ENCODE measurements around the gene PRRC2B.
A peak's percentile ranks its signal among the peaks of the same experiment; 100 is the strongest.

PRRC2B gene

DNA sequence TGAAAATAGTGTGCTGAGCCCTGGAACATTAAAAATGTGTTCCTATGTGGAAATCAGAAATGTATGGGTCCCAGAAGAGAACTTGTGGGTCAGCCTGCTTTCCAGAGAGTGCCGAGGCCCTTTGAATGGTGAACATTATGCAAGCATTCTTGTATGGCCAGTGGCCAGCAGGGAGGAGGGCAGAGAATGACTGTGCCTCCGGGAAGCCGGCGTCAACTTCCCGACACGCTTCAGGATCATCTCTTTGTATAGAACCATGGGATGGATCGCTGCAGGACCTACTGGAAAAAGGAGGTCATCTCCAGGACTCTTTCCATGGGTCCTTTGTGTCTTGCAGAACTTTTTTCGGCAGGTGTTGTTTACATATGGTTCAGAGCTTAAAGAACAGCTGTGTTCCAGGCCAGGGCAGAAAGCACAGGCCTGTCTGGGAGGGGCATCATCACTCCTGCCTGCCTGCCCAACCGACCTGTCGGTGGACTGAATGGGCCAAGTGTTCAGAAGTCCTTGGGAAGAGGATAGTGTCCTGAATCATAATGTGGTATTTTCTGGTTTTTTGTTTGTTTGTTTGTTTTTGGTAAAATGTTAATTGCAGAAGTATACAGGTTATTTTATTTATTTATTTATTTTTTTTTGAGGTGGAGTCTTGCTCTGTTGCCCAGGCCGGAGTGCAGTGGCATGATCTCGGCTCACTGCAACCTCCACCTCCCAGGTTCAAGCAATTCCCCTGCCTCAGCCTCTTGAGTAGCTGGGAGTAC is 9.0 kb downstream of the PRRC2B start:
- Histone ChIP-seq H3K27ac (ENCODE audit: low read length) (peak overlapping the region; percentile 79), H3K27me3 (ENCODE audit: low read depth, low read length) (no peaks in the 10 kb centered on the region), H3K36me3 (ENCODE audit: control insufficient read depth in 1 of 2, insufficient read depth in 2 of 2, low read length in 2 of 2) (peaks cover 0 to 4% of the 10 kb centered on the region in 2 donors), H3K4me1 (ENCODE audit: control insufficient read depth in 1 of 2, insufficient read depth in 2 of 2, low read length in 2 of 2) (peaks cover 48 to 63% of the 10 kb centered on the region in 2 donors), H3K9me3 (ENCODE audit: control insufficient read depth in 1 of 2, low read length in 2 of 2) (no peaks in the 10 kb centered on the region), H3K4me3 (ENCODE audit: low read depth in 1 of 2, low read length in 2 of 2) (peak overlapping the region in 1 of 2 donors; percentile 39)

DNA sequence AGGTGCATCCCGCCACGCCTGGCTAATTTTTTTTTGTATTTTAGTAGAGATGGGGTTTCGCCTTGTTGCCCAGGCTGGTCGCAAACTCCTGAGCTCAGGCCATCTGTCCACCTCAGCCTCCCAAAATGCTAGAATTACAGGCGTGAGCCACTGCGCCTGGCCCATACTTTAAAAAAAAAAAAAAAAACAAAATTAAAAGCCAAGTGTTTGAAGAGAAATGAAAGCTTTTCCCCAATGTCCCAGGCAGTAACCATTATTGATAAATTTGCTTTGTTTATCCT is 9.5 kb downstream of the PRRC2B start:
- Histone ChIP-seq H3K4me1 (ENCODE audit: control insufficient read depth in 1 of 2, insufficient read depth in 2 of 2, low read length in 2 of 2) (peaks cover 48 to 63% of the 10 kb centered on the region in 2 donors), H3K4me3 (ENCODE audit: low read depth in 1 of 2, low read length in 2 of 2) (no peak overlapping the region), H3K27ac (ENCODE audit: low read length) (peak overlapping the region; percentile 6), H3K9me3 (ENCODE audit: control insufficient read depth in 1 of 2, low read length in 2 of 2) (no peaks in the 10 kb centered on the region), H3K27me3 (ENCODE audit: low read depth, low read length) (no peaks in the 10 kb centered on the region), H3K36me3 (ENCODE audit: control insufficient read depth in 1 of 2, insufficient read depth in 2 of 2, low read length in 2 of 2) (peaks cover 0 to 4% of the 10 kb centered on the region in 2 donors)

DNA sequence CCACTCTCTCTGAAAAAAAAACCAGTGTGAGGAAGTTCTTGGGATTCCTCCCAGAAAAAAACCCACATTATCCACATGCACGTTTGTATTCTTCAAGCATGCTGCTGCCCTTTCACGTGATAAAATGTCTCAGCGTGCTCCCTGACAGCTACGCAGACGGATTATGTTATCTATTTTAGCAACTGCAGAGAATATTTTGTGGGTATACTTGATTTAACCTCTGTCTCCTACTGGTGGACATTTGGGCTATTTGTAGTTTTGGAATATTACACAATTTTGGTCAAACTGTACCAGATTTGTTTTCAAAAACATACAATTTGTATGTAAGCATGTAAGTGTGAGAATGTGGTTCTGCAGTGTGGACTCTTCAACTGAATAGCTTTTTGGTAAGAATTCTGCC is 10.7 kb downstream of the PRRC2B start:
- no peaks in the 10 kb centered on the region for H3K27me3 ChIP-seq (ENCODE audit: low read depth, low read length)
- peak overlapping the region; percentile 83 for H3K27ac ChIP-seq (ENCODE audit: low read length)
- H3K36me3 ChIP-seq (ENCODE audit: control insufficient read depth in 1 of 2, insufficient read depth in 2 of 2, low read length in 2 of 2) = peaks cover 0 to 4% of the 10 kb centered on the region in 2 donors
- H3K4me1 ChIP-seq (ENCODE audit: control insufficient read depth in 1 of 2, insufficient read depth in 2 of 2, low read length in 2 of 2) = peaks cover 47 to 67% of the 10 kb centered on the region in 2 donors
- H3K9me3 ChIP-seq (ENCODE audit: control insufficient read depth in 1 of 2, low read length in 2 of 2) = no peaks in the 10 kb centered on the region
- no peak overlapping the region for H3K4me3 ChIP-seq (ENCODE audit: low read depth in 1 of 2, low read length in 2 of 2)

DNA sequence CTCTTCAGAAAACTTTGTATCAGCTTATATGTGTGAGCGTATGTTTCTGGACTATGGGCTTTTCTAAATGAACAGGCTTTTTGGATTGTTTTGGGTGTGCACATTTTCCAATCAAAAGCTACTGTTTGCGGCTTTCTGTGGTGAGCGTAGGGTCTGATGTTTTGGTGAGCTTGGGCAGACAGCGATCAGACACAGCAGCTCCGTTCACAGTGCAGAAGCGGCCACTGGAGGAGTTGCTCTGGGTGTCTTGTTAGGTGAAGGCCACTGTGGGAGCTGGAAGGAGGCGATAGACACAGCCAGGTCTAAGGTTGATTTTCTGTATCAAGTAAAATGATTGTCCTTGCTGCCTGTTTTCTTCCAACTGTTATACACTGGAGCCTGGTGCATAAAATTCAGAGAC is 11.1 kb downstream of the PRRC2B start:
- Histone ChIP-seq H3K27ac (ENCODE audit: low read length) (peak overlapping the region; percentile 83), H3K9me3 (ENCODE audit: control insufficient read depth in 1 of 2, low read length in 2 of 2) (no peaks in the 10 kb centered on the region), H3K4me1 (ENCODE audit: control insufficient read depth in 1 of 2, insufficient read depth in 2 of 2, low read length in 2 of 2) (peaks cover 51 to 71% of the 10 kb centered on the region in 2 donors), H3K27me3 (ENCODE audit: low read depth, low read length) (no peaks in the 10 kb centered on the region), H3K4me3 (ENCODE audit: low read depth in 1 of 2, low read length in 2 of 2) (peak overlapping the region; percentile 0 to 44), H3K36me3 (ENCODE audit: control insufficient read depth in 1 of 2, insufficient read depth in 2 of 2, low read length in 2 of 2) (peaks cover 0 to 4% of the 10 kb centered on the region in 2 donors)

DNA sequence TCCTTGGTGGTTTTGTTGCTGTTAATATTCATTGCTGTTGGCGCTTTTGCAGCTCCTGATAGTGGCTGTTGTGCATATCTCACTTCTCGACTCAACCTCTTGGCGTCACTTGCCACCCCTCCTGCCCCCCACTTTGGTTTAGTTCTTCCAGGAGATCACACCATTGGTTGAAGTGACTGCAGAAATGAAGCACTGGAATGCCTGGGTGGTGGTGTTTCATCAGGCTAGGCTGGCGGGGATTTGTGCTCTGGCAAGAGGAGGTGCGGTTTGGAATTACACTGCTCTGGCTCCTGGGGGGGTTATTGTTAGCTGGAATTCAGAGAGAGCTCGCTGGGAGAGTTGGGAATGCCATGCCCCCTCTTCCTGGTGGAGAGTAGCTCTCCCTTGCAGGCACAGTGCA is 11.5 kb downstream of the PRRC2B start:
- H3K36me3 ChIP-seq (ENCODE audit: control insufficient read depth in 1 of 2, insufficient read depth in 2 of 2, low read length in 2 of 2) = peaks cover 0 to 4% of the 10 kb centered on the region in 2 donors
- peaks cover 51 to 75% of the 10 kb centered on the region in 2 donors for H3K4me1 ChIP-seq (ENCODE audit: control insufficient read depth in 1 of 2, insufficient read depth in 2 of 2, low read length in 2 of 2)
- peak overlapping the region; percentile 0 to 44 for H3K4me3 ChIP-seq (ENCODE audit: low read depth in 1 of 2, low read length in 2 of 2)
- H3K9me3 ChIP-seq (ENCODE audit: control insufficient read depth in 1 of 2, low read length in 2 of 2) = no peaks in the 10 kb centered on the region
- H3K27ac ChIP-seq (ENCODE audit: low read length) = peak overlapping the region; percentile 48
- no peaks in the 10 kb centered on the region for H3K27me3 ChIP-seq (ENCODE audit: low read depth, low read length)

DNA sequence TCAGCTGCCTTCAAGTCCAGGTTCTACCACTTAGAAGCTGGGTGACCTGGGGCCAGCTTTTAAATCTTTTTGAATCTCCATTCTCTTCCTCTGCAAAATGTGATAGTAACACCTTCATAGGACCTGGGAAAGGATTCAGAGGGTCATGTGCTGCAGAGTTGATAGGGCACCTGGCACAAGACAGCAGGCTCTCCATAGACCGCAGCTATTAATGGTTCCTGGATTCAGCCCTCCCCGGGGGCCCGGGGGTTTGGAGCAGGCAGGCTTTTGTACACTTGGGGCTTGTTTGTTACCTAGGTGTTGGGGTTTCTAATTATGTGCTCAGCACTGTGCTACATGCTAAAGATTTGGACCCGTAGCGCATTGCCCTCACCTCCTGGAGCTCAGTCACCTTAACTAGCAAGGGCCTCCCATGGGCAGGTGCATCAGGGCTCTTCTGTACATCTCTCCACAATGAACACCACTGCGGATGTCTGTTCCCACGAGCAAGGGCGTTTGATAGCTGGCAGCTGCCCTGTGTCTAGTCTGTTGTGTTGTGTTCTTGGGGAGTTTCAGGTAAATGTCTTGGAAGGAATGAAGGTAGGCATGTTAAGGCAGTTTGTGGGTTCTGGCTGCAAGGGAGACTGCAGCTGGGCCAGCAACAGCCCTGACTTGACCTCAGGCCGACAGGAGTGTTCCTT is 12.1 kb downstream of the PRRC2B start:
- Histone ChIP-seq H3K27me3 (ENCODE audit: low read depth, low read length) (no peaks in the 10 kb centered on the region), H3K27ac (ENCODE audit: low read length) (peak overlapping the region; percentile 48), H3K36me3 (ENCODE audit: control insufficient read depth in 1 of 2, insufficient read depth in 2 of 2, low read length in 2 of 2) (peaks cover 0 to 4% of the 10 kb centered on the region in 2 donors), H3K4me1 (ENCODE audit: control insufficient read depth in 1 of 2, insufficient read depth in 2 of 2, low read length in 2 of 2) (peaks cover 51 to 81% of the 10 kb centered on the region in 2 donors), H3K4me3 (ENCODE audit: low read depth in 1 of 2, low read length in 2 of 2) (peak overlapping the region; percentile 44 to 49), H3K9me3 (ENCODE audit: control insufficient read depth in 1 of 2, low read length in 2 of 2) (no peaks in the 10 kb centered on the region)

DNA sequence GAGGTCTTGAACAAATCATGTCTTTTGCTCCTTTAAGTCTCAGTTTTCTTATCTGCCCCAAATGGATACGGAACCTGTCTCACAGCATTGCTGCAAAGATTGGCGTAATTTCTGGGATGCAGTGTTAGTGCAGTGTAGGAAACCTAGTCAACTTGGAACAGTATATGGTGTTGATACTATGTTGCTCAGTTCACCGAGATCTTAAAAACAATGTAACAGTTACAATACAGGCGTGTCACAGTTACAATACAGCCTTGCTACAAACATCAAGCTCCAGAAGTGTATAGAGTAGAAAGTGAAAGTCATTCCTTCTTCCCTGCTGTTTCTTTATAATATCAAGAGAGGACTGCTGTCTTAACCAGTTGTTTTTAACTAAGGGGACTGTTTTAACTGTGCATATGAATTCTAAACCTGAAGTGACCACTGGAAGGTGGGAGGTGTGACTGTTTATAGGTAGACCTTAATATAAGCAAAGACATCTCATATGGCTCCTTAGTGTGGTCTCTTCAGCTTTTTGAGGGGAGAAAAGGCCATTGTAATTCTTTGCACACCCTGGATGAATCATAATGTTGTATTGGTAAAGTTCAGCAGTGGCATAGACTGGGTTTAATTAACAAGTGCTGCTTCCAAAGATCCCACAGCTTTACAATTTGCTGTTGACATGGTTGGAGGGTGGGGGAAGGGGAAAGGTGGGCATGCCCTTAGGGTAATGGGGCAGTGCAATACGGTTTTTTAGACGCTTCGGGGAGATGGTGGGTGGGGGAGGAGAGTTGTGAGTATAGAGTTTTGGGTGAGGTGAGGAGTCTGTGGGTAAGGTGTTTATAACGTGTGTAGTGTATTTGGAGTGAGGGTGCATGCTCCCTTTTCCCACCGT is 12.9 kb downstream of the PRRC2B start:
- Histone ChIP-seq H3K4me1 (ENCODE audit: control insufficient read depth in 1 of 2, insufficient read depth in 2 of 2, low read length in 2 of 2) (peaks cover 51 to 83% of the 10 kb centered on the region in 2 donors), H3K36me3 (ENCODE audit: control insufficient read depth in 1 of 2, insufficient read depth in 2 of 2, low read length in 2 of 2) (peaks cover 0 to 4% of the 10 kb centered on the region in 2 donors), H3K9me3 (ENCODE audit: control insufficient read depth in 1 of 2, low read length in 2 of 2) (no peaks in the 10 kb centered on the region), H3K27ac (ENCODE audit: low read length) (peak overlapping the region; percentile 48), H3K4me3 (ENCODE audit: low read depth in 1 of 2, low read length in 2 of 2) (peak overlapping the region; percentile 49 to 50), H3K27me3 (ENCODE audit: low read depth, low read length) (no peaks in the 10 kb centered on the region)

DNA sequence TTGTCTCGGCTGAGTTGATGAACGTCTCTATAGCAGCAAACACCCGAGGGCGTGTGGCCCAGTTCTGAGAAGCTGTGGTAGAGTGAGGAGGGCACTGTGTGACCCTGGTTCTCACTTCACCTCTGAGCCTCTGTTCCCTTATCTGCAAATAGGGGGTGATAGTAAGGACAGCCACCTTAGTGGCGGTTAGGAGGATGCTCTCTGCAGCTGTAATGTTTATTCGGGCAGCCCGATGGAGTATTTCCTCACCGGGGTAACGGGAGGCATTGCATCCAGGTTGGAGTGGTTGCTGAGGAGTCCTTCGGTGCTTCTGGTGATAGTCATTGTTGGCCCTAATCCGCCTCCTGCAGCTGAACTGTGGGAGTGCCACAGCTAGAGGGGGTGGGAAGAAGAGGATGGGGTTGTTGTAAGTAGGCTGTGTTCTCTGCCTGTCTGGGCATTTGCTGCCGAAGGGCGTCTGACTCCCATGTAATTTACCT is 13.9 kb downstream of the PRRC2B start:
- Histone ChIP-seq H3K4me3 (ENCODE audit: low read depth in 1 of 2, low read length in 2 of 2) (peak overlapping the region; percentile 49 to 50), H3K27ac (ENCODE audit: low read length) (peak overlapping the region; percentile 48), H3K27me3 (ENCODE audit: low read depth, low read length) (no peaks in the 10 kb centered on the region), H3K9me3 (ENCODE audit: control insufficient read depth in 1 of 2, low read length in 2 of 2) (no peaks in the 10 kb centered on the region), H3K36me3 (ENCODE audit: control insufficient read depth in 1 of 2, insufficient read depth in 2 of 2, low read length in 2 of 2) (no peaks in the 10 kb centered on the region), H3K4me1 (ENCODE audit: control insufficient read depth in 1 of 2, insufficient read depth in 2 of 2, low read length in 2 of 2) (peaks cover 46 to 87% of the 10 kb centered on the region in 2 donors)

DNA sequence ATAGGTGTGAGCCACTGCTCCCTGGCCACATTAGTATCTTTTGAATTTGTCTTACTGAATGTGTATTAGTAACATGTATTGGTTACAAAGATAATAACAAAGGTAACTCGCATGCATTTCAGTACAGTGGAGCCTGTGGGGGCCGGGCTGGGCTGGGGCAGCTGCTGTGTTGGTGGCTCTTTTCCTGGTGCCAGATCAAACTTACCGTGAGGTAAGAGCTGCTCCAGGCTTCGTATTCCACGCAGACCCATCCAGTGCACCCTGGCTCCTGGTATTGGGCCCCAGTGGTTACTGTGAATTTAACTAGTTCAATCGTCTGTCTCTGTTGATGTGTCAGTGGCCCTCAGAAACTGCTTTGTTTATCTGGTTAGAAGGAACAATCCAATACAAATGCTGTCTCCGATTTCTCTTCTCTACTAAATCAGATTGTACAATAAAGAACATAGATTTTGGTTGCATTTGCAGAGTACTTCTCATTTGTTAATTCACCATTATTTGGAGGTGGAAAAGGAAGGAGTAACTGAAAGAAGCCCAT is 15.6 kb downstream of the PRRC2B start:
- Histone ChIP-seq H3K9me3 (ENCODE audit: control insufficient read depth in 1 of 2, low read length in 2 of 2) (no peaks in the 10 kb centered on the region), H3K4me3 (ENCODE audit: low read depth in 1 of 2, low read length in 2 of 2) (no peak overlapping the region), H3K27ac (ENCODE audit: low read length) (no peak overlapping the region), H3K36me3 (ENCODE audit: control insufficient read depth in 1 of 2, insufficient read depth in 2 of 2, low read length in 2 of 2) (no peaks in the 10 kb centered on the region), H3K27me3 (ENCODE audit: low read depth, low read length) (no peaks in the 10 kb centered on the region), H3K4me1 (ENCODE audit: control insufficient read depth in 1 of 2, insufficient read depth in 2 of 2, low read length in 2 of 2) (peaks cover 44 to 89% of the 10 kb centered on the region in 2 donors)

DNA sequence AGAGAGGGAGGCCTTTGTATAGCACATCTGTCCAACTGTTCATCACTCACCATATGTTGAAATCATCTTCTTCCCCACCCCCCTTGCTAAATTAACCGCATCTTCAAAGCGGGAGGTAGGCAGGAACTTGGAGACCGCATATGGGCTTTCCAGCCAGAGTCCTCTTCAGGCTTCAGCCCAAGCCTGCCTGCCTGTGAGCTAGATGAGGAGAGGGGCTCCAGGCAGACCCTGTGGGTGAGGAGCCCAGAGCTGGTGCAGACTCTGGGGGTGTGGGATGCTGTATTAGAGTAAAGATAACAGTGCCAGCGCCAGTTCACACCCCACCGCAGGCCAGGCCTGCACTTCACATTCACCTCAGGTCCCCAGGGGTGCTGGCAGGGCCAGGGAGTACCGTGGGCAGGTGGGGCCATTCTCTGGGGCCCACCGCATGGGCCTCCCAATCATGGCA is 16.2 kb downstream of the PRRC2B start:
- Histone ChIP-seq H3K36me3 (ENCODE audit: control insufficient read depth in 1 of 2, insufficient read depth in 2 of 2, low read length in 2 of 2) (no peaks in the 10 kb centered on the region), H3K4me3 (ENCODE audit: low read depth in 1 of 2, low read length in 2 of 2) (no peak overlapping the region), H3K27ac (ENCODE audit: low read length) (no peak overlapping the region), H3K9me3 (ENCODE audit: control insufficient read depth in 1 of 2, low read length in 2 of 2) (no peaks in the 10 kb centered on the region), H3K27me3 (ENCODE audit: low read depth, low read length) (no peaks in the 10 kb centered on the region), H3K4me1 (ENCODE audit: control insufficient read depth in 1 of 2, insufficient read depth in 2 of 2, low read length in 2 of 2) (peaks cover 39 to 87% of the 10 kb centered on the region in 2 donors)
